IMR-90 (cell line): Measurements from ENCODE around the gene ADAMTS16. TPM values are rescaled to one million over a fixed set of nuclear protein-coding genes. Genes with fewer than 3 reads are reported as not detected.

ENCODE experiments used
- ATAC-seq: fragments of 200-7000 bp; cut with Tn5 transposase; 2 replicates; pipeline ENCODE4 v1.9.1; 2020; ENCODE audit warnings: low read depth, mild to moderate bottlenecking, moderate library complexity
- BruUV-seq: library from RNA; stranded (reverse); fragments of 400-500 nt; replicated peaks from 2 replicates; lab custom pipeline; 2021; lab: Mats Ljungman, UMichigan
- CTCF ChIA-PET: fragments of 300-600 bp; formaldehyde crosslinking; extraction: SDS; loops from one replicate; lab custom pipeline; 2021; ENCODE audit warnings: antibody characterized with exemption; lab: Yijun Ruan, JAX
- POLR2A ChIA-PET: fragments of 300-600 bp; sonication (Branson Sonifier 250); formaldehyde crosslinking; loops from one replicate; lab custom pipeline; 2022; ENCODE audit warnings: antibody characterized with exemption; ENCODE audit not compliant: unreplicated experiment; lab: Charles Lee
- DNase-seq: peaks from one replicate; pipeline ENCODE4 v3.0.0; 2013
- H2AFZ ChIP-seq: replicated peaks from 2 replicates; pipeline ENCODE3; 2013; ENCODE audit warnings: low read length, mild to moderate bottlenecking; ENCODE audit not compliant: poor library complexity
- H2AK5ac ChIP-seq: 2 replicates; pipeline ENCODE4 v1.6.1; 2013; ENCODE audit warnings: low read depth, low read length, inconsistent platforms
- H2AK9ac ChIP-seq: replicated peaks from 2 replicates; pipeline ENCODE3; 2013; ENCODE audit warnings: mild to moderate bottlenecking, low read depth, low read length, moderate library complexity; ENCODE audit not compliant: poor library complexity
- H2BK120ac ChIP-seq: 2 replicates; pipeline ENCODE4 v1.6.1; 2013; ENCODE audit warnings: low read depth, low read length, inconsistent platforms
- H2BK15ac ChIP-seq: 3 replicates; pipeline ENCODE4 v1.6.1; 2013; ENCODE audit warnings: low read depth, low read length, inconsistent platforms
- H2BK20ac ChIP-seq: 2 replicates; pipeline ENCODE4 v1.6.1; 2013; ENCODE audit warnings: low read depth, mild to moderate bottlenecking, inconsistent platforms, low read length, moderate library complexity
- H2BK5ac ChIP-seq: 2 replicates; pipeline ENCODE4 v1.6.1; 2013; ENCODE audit warnings: mild to moderate bottlenecking, low read depth, low read length, inconsistent platforms; ENCODE audit not compliant: poor library complexity, severe bottlenecking
- H3K14ac ChIP-seq: replicated peaks from 2 replicates; pipeline ENCODE4 v1.6.1; 2013; ENCODE audit warnings: low read depth, low read length, inconsistent platforms
- H3K18ac ChIP-seq: 2 replicates; pipeline ENCODE4 v1.6.1; 2013; ENCODE audit warnings: low read depth, low read length, control low read depth
- H3K23ac ChIP-seq: 2 replicates; pipeline ENCODE4 v1.6.1; 2013; ENCODE audit warnings: low read depth, low read length, inconsistent platforms
- H3K27ac ChIP-seq: 2 replicates; pipeline ENCODE4 v1.5.1; 2013; ENCODE audit warnings: mild to moderate bottlenecking, control low read depth, low read length; ENCODE audit not compliant: insufficient read depth
- H3K27me3 ChIP-seq: 2 replicates; pipeline ENCODE4 v1.6.1; 2013; ENCODE audit warnings: low read length; ENCODE audit not compliant: control insufficient read depth, insufficient read depth
- H3K36me3 ChIP-seq: 2 replicates; pipeline ENCODE4 v1.6.1; 2013; ENCODE audit warnings: low read length, mixed read lengths; ENCODE audit not compliant: control insufficient read depth, insufficient read depth
- H3K4ac ChIP-seq: 2 replicates; pipeline ENCODE4 v1.6.1; 2013; ENCODE audit warnings: low read depth, low read length, inconsistent platforms
- H3K4me1 ChIP-seq: 2 replicates; pipeline ENCODE4 v1.6.1; 2013; ENCODE audit warnings: low read length, mixed read lengths; ENCODE audit not compliant: control insufficient read depth, insufficient read depth
- H3K4me2 ChIP-seq: 2 replicates; pipeline ENCODE4 v1.6.1; 2013; ENCODE audit warnings: low read depth, mild to moderate bottlenecking, control low read depth, low read length, moderate library complexity
- H3K4me3 ChIP-seq: 2 replicates; pipeline ENCODE4 v1.5.1; 2013; ENCODE audit warnings: low read depth, mild to moderate bottlenecking, control low read depth, low read length, moderate library complexity; ENCODE audit not compliant: insufficient read depth
- H3K56ac ChIP-seq: 2 replicates; pipeline ENCODE4 v1.6.1; 2013; ENCODE audit warnings: low read length, inconsistent platforms; ENCODE audit not compliant: insufficient read depth; ENCODE audit errors: extremely low read depth
- H3K79me1 ChIP-seq, 2 experiments: 2 replicates each; pipeline ENCODE4 v1.6.1; 2013; ENCODE audit warnings: low read length in 2 of 2, inconsistent platforms in 1 of 2, low read depth in 1 of 2
- H3K9ac ChIP-seq: 2 replicates; pipeline ENCODE4 v1.6.1; 2013; ENCODE audit warnings: low read depth, low read length, control low read depth
- H3K9me1 ChIP-seq: 2 replicates; pipeline ENCODE4 v1.6.1; 2013; ENCODE audit warnings: low read length, inconsistent platforms; ENCODE audit not compliant: insufficient read depth
- H3K9me3 ChIP-seq: 2 replicates; pipeline ENCODE4 v1.6.1; 2013; ENCODE audit warnings: low read length; ENCODE audit not compliant: control insufficient read depth, insufficient read depth
- H4K20me1 ChIP-seq: 2 replicates; pipeline ENCODE4 v1.6.1; 2013; ENCODE audit warnings: low read length, inconsistent platforms; ENCODE audit not compliant: insufficient read depth
- H4K5ac ChIP-seq: 2 replicates; pipeline ENCODE4 v1.6.1; 2013; ENCODE audit warnings: mild to moderate bottlenecking, low read depth, low read length, control low read depth
- H4K8ac ChIP-seq, 2 experiments: 2 replicates each; pipeline ENCODE4 v1.6.1; 2013; ENCODE audit warnings: low read depth in 2 of 2, low read length in 2 of 2, control low read depth in 1 of 2, inconsistent platforms in 1 of 2
- H4K91ac ChIP-seq: 2 replicates; pipeline ENCODE4 v1.6.1; 2013; ENCODE audit warnings: low read depth, low read length, inconsistent platforms; ENCODE audit not compliant: insufficient read depth
- BHLHE40 ChIP-seq: fragments of 150-350 bp; IDR thresholded peaks from 2 replicates; pipeline ENCODE4 v1.6.1; 2016; ENCODE audit warnings: mild to moderate bottlenecking, low read depth, low read length
- CEBPB ChIP-seq: IDR thresholded peaks from 2 replicates; pipeline ENCODE4 v1.6.1; 2012; ENCODE audit warnings: low read depth, low read length, improper control_type of control experiment
- CHD1 ChIP-seq: IDR thresholded peaks from 2 replicates; pipeline ENCODE4 v1.6.1; 2012; ENCODE audit warnings: low read depth, low read length, improper control_type of control experiment
- CTCF ChIP-seq: conservative IDR thresholded peaks from 2 replicates; pipeline ENCODE4 v1.5.1; 2012; ENCODE audit warnings: mild to moderate bottlenecking, low read depth, low read length, improper control_type of control experiment
- FOS ChIP-seq: fragments of 150-350 bp; IDR thresholded peaks from 2 replicates; pipeline ENCODE4 v1.6.1; 2016; ENCODE audit warnings: low read depth, low read length
- MAFK ChIP-seq: IDR thresholded peaks from 2 replicates; pipeline ENCODE4 v1.6.1; 2012; ENCODE audit warnings: low read depth, low read length, improper control_type of control experiment
- MAZ ChIP-seq: IDR thresholded peaks from 2 replicates; pipeline ENCODE4 v1.6.1; 2012; ENCODE audit warnings: low read depth, mild to moderate bottlenecking, low read length, improper control_type of control experiment, moderate library complexity, borderline replicate concordance
- MXI1 ChIP-seq: IDR thresholded peaks from 2 replicates; pipeline ENCODE4 v1.6.1; 2012; ENCODE audit warnings: low read depth, mild to moderate bottlenecking, low read length, moderate library complexity, borderline replicate concordance
- NFE2L2 ChIP-seq: fragments of 150-350 bp; IDR thresholded peaks from 2 replicates; pipeline ENCODE4 v1.6.1; 2016; ENCODE audit warnings: low read depth, mild to moderate bottlenecking, low read length
- POLR2A ChIP-seq: IDR thresholded peaks from 2 replicates; pipeline ENCODE4 v1.6.1; 2012; ENCODE audit warnings: mild to moderate bottlenecking, low read depth, low read length
- RAD21 ChIP-seq: IDR thresholded peaks from 2 replicates; pipeline ENCODE4 v1.6.1; 2012; ENCODE audit warnings: low read length, improper control_type of control experiment
- RCOR1 ChIP-seq: IDR thresholded peaks from 2 replicates; pipeline ENCODE4 v1.6.1; 2012; ENCODE audit warnings: mild to moderate bottlenecking, low read length, improper control_type of control experiment; ENCODE audit not compliant: insufficient replicate concordance
- RFX5 ChIP-seq: IDR thresholded peaks from 2 replicates; pipeline ENCODE4 v1.8.0; 2012; ENCODE audit warnings: low read depth, mild to moderate bottlenecking, low read length, moderate library complexity
- SMC3 ChIP-seq: fragments of 150-350 bp; IDR thresholded peaks from 2 replicates; pipeline ENCODE4 v1.6.1; 2016; ENCODE audit warnings: low read depth, mild to moderate bottlenecking, antibody characterized with exemption, low read length, moderate library complexity
- dilution Hi-C: fragments of 300-500 bp; cut with HindIII; formaldehyde crosslinking; loops from one replicate; pipeline ENCODE4 v1.14.3; 2018; ENCODE audit warnings: low sequenced_read_pairs; ENCODE audit not compliant: unreplicated experiment
- in situ Hi-C: fragments of 300-500 bp; cut with MboI; formaldehyde crosslinking; loops from 3 replicates; pipeline ENCODE4 v1.14.3; 2019; ENCODE audit warnings: low sequenced_read_pairs, inconsistent platforms, mixed read lengths
- intact Hi-C: fragments of 100-400 bp; cut with micrococcal nuclease; formaldehyde crosslinking; loops from 2 replicates; pipeline ENCODE4 v1.10.0; 2022
- polyA plus RNA-seq, 3 experiments: library from polyadenylated mRNA; depleted of rRNA; stranded (reverse); fragments of >200 nt; gene quantifications; 2 replicates each; pipeline ENCODE4 v1.2.3, GENCODE V29; 2012; ENCODE audit warnings: low replicate concordance in 1 of 3
- total RNA-seq: library from RNA; depleted of rRNA; stranded (reverse); fragments of >200 nt; gene quantifications from 2 replicates; pipeline ENCODE4 v1.2.3, GENCODE V29; 2012
- TF ChIP-seq, protein P1 (sequence below): fragments of 150-350 bp; IDR thresholded peaks from 2 replicates; pipeline ENCODE4 v1.6.1; 2017; ENCODE audit warnings: mild to moderate bottlenecking, antibody characterized with exemption, low read length, low read depth
- TF ChIP-seq, protein P2 (sequence below): fragments of 150-350 bp; IDR thresholded peaks from 2 replicates; pipeline ENCODE4 v1.6.1; 2016; ENCODE audit warnings: low read depth, mild to moderate bottlenecking, low read length, moderate library complexity, borderline replicate concordance

Gene ADAMTS16
- total and polyA plus RNA-seq, 2 of the 4 experiments (the other 2 are of a cell fraction), result 0.09 to 0.18 TPM

GRCh38 chr5:5335107-5335506 is 195.0 kb downstream of the ADAMTS16 start:
- BruUV-seq, result no TSS peak
- Histone ChIP-seq H3K27ac (no peak overlapping the region), H3K27me3 (no peaks in the 10 kb centered on the region), H3K79me1 (no peaks in the 10 kb centered on the region), H2BK120ac (no peak overlapping the region), H3K9me3 (peaks cover 2% of the 10 kb centered on the region), H2BK15ac (no peak overlapping the region), H4K8ac (no peak overlapping the region), H4K91ac (no peak overlapping the region), H2AFZ (no peak overlapping the region), H3K23ac (no peak overlapping the region), H3K4me1 (no peaks in the 10 kb centered on the region), H2AK5ac (no peak overlapping the region), H3K18ac (no peak overlapping the region), H3K14ac (no peak overlapping the region), H3K9ac (no peak overlapping the region), H3K4me2 (no peak overlapping the region), H2BK20ac (no peak overlapping the region), H2AK9ac (no peak overlapping the region), H3K4ac (no peak overlapping the region), H3K4me3 (no peak overlapping the region), H3K56ac (no peak overlapping the region), H2BK5ac (no peak overlapping the region), H3K36me3 (no peaks in the 10 kb centered on the region), H4K20me1 (no peaks in the 10 kb centered on the region), H4K5ac (no peak overlapping the region), H3K9me1 (no peaks in the 10 kb centered on the region)
- CTCF ChIA-PET, result no interaction called here
- in situ Hi-C loops, result no loop called here
- POLR2A ChIA-PET, result no interaction called here
- TF ChIP-seq, protein P1, sequence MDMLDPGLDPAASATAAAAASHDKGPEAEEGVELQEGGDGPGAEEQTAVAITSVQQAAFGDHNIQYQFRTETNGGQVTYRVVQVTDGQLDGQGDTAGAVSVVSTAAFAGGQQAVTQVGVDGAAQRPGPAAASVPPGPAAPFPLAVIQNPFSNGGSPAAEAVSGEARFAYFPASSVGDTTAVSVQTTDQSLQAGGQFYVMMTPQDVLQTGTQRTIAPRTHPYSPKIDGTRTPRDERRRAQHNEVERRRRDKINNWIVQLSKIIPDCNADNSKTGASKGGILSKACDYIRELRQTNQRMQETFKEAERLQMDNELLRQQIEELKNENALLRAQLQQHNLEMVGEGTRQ, result no peak
- TF ChIP-seq CEBPB (no peak), RCOR1 (no peak), MXI1 (no peak), SMC3 (no peak), MAFK (no peak), POLR2A (no peak), RFX5 (no peak), CHD1 (no peak), NFE2L2 (no peak), CTCF (no peak), MAZ (no peak), BHLHE40 (no peak), RAD21 (no peak), FOS (no peak)
- TF ChIP-seq, protein P2, sequence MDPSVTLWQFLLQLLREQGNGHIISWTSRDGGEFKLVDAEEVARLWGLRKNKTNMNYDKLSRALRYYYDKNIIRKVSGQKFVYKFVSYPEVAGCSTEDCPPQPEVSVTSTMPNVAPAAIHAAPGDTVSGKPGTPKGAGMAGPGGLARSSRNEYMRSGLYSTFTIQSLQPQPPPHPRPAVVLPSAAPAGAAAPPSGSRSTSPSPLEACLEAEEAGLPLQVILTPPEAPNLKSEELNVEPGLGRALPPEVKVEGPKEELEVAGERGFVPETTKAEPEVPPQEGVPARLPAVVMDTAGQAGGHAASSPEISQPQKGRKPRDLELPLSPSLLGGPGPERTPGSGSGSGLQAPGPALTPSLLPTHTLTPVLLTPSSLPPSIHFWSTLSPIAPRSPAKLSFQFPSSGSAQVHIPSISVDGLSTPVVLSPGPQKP, result no peak
- ATAC-seq, result no peak
- dilution Hi-C loops, result no loop called here
- intact Hi-C loops, result no loop called here
- no peak for DNase-seq
